Sigmoid colon (tissue), 4 donors: ENCODE results near the gene CLDN25.

Experiments
- POLR2A ChIP-seq, 2 donors: fragments of 450-650 bp; IDR thresholded peaks; one replicate each; pipeline ENCODE4 v1.6.1; 2016; ENCODE audit warnings: antibody characterized with exemption in 2 of 2, mild to moderate bottlenecking in 2 of 2, moderate library complexity in 2 of 2
- POLR2AphosphoS5 ChIP-seq, 4 donors: sonication (generic); formaldehyde crosslinking; IDR thresholded peaks; one replicate each; pipeline ENCODE4 v1.6.1; 2017; ENCODE audit warnings: antibody characterized with exemption in 4 of 4

DNA sequence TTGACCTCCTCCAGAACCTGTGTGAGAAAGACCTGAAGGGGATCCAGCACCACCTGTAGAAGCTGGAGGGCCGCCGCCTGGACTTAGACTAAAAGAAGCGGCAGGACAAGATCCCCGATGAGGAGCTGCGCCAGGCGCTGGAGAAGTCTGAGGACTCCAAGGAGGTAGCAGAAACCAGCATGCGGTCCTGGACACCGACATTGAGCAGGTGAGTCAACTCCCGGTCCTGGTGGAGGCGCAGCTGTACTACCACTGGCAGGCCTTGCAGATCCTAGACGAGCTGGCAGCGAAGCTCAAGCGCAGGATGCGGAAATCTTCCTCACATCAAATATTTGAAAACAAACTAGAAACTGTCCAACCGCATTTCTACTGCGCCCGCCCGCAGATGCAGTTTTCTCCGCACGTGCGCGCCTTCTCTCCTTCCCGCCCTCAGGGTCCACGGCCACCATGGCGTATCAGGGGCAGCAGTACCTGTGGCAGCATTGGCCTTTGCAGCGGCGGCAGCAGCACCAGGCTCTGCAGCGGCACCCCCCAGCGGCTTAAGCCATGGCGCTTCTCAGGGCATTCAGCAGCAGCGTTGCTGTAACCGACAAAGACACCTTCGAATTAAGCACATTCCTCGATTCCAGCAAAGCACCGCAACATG, 10.2 kb downstream of the CLDN25 start:
- no peak for TF ChIP-seq POLR2AphosphoS5 (IDR thresholded peaks at IDR 0.05)
- no peak for TF ChIP-seq POLR2A (IDR thresholded peaks at IDR 0.05)
